UCSD-AML1 (cell line): ENCODE data around the gene INPP4B.

Source experiments
- DNase-seq: peaks from one replicate; lab custom pipeline; 2025; ENCODE audit not compliant: unreplicated experiment; lab: John Stamatoyannopoulos, UW

The INPP4B gene

GRCh38 chr4:142045996-142046395 is 800.1 kb downstream of the INPP4B start:
- no peak for DNase-seq

GRCh38 chr4:142044271-142044670 is 801.8 kb downstream of the INPP4B start:
- DNase-seq, result no peak

- DNase-seq, result no peak
Measured at GRCh38 chr4:142043509-142043908, 802.6 kb downstream of the INPP4B start.

- no peak for DNase-seq
Measured at GRCh38 chr4:142041788-142042187, 804.3 kb downstream of the INPP4B start.

GRCh38 chr4:142040043-142040442 is 806.1 kb downstream of the INPP4B start:
- no peak for DNase-seq

GRCh38 chr4:142036795-142037583 is 809.1 kb downstream of the INPP4B start:
- DNase-seq, result no peak

- DNase-seq, result no peak
Measured at GRCh38 chr4:142035566-142035965, 810.5 kb downstream of the INPP4B start.

GRCh38 chr4:142034101-142034500 is 812.0 kb downstream of the INPP4B start:
- no peak for DNase-seq

- DNase-seq, result no peak
Measured at GRCh38 chr4:142030010-142030409, 816.1 kb downstream of the INPP4B start.

GRCh38 chr4:142021761-142022160 is 824.3 kb downstream of the INPP4B start:
- DNase-seq, result no peak

GRCh38 chr4:142021181-142021580 is 824.9 kb downstream of the INPP4B start:
- DNase-seq, result no peak

GRCh38 chr4:142016031-142016430 is 830.1 kb downstream of the INPP4B start:
- DNase-seq, result no peak

GRCh38 chr4:142009751-142010150 is 836.4 kb downstream of the INPP4B start:
- DNase-seq, result no peak

GRCh38 chr4:142005519-142005918 is 840.6 kb downstream of the INPP4B start:
- DNase-seq, result no peak

GRCh38 chr4:141999446-142000143 is 846.5 kb downstream of the INPP4B start:
- DNase-seq, result no peak

- no peak for DNase-seq
Measured at GRCh38 chr4:141995056-141995455, 851.0 kb downstream of the INPP4B start.

GRCh38 chr4:141977433-141977832 is 868.7 kb downstream of the INPP4B start:
- no peak for DNase-seq
